ENCODE results near the gene ITIH1.

DNA sequence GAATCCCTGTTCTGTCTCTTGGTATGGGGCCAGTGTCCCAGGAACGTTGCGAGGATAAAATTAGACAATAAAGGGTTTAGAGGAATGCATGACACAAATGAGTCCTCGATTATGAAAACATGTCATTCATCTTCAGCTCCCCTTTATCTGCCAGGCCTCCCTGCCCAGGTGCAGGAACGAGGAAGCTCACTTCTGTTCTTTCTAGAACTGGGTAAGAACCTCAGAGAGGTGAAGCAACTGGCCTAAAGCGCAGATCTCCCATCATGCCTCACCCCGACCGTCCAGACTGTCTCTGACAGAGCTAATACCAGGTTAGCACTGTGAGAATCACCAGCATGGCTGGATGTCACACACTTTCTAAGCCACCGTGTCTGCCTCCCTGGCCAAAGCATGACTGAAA is 1.5 kb upstream of the ITIH1 start:
- TF ChIP-seq, protein P1, sequence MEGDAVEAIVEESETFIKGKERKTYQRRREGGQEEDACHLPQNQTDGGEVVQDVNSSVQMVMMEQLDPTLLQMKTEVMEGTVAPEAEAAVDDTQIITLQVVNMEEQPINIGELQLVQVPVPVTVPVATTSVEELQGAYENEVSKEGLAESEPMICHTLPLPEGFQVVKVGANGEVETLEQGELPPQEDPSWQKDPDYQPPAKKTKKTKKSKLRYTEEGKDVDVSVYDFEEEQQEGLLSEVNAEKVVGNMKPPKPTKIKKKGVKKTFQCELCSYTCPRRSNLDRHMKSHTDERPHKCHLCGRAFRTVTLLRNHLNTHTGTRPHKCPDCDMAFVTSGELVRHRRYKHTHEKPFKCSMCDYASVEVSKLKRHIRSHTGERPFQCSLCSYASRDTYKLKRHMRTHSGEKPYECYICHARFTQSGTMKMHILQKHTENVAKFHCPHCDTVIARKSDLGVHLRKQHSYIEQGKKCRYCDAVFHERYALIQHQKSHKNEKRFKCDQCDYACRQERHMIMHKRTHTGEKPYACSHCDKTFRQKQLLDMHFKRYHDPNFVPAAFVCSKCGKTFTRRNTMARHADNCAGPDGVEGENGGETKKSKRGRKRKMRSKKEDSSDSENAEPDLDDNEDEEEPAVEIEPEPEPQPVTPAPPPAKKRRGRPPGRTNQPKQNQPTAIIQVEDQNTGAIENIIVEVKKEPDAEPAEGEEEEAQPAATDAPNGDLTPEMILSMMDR (IDR thresholded peaks at IDR 0.05; ENCODE audit: poor library complexity, severe bottlenecking), result no peak
- TF ChIP-seq EZH2 (IDR thresholded peaks at IDR 0.05; ENCODE audit: borderline replicate concordance, insufficient read depth, low read length, poor library complexity, severe bottlenecking), result no peak
- no peak for TF ChIP-seq TAF1 (IDR thresholded peaks at IDR 0.05; ENCODE audit: low read depth)
- TF ChIP-seq POLR2AphosphoS5 (IDR thresholded peaks at IDR 0.05), result no peak
- no peak for TF ChIP-seq EP300 (conservative IDR thresholded peaks at IDR 0.05; ENCODE audit: poor library complexity, severe bottlenecking)
- no peak for TF ChIP-seq RAD21 (conservative IDR thresholded peaks at IDR 0.05)
- TF ChIP-seq SMC3 (conservative IDR thresholded peaks at IDR 0.05; ENCODE audit: poor library complexity), result no peak
- TF ChIP-seq REST (IDR thresholded peaks at IDR 0.05; ENCODE audit: borderline replicate concordance), result no peak
- no peak for TF ChIP-seq MXI1 (conservative IDR thresholded peaks at IDR 0.05; ENCODE audit: poor library complexity, severe bottlenecking)
